GM15510 (cell line): ENCODE results near the gene SERINC5.

ENCODE experiments used
- POLR2A ChIP-seq: IDR thresholded peaks from 3 replicates; pipeline ENCODE4 v1.6.1; 2011; ENCODE audit warnings: borderline replicate concordance; ENCODE audit not compliant: insufficient read length; ENCODE audit errors: extremely low read depth

SERINC5 gene

GRCh38 chr5:80198399-80198798 is 57.4 kb downstream of the SERINC5 start:
- TF ChIP-seq POLR2A = no peak

GRCh38 chr5:80195837-80196400 is 59.9 kb downstream of the SERINC5 start:
- TF ChIP-seq POLR2A = no peak

GRCh38 chr5:80194468-80194867 is 61.4 kb downstream of the SERINC5 start:
- no peak for TF ChIP-seq POLR2A

GRCh38 chr5:80193401-80193800 is 62.4 kb downstream of the SERINC5 start:
- no peak for TF ChIP-seq POLR2A

GRCh38 chr5:80192507-80193241 is 63.2 kb downstream of the SERINC5 start:
- no peak for TF ChIP-seq POLR2A

GRCh38 chr5:80191991-80192398 is 63.9 kb downstream of the SERINC5 start:
- TF ChIP-seq POLR2A = no peak

- no peak for TF ChIP-seq POLR2A
These were observed 64.5 kb downstream of the SERINC5 start for GRCh38 chr5:80191397-80191796.

- no peak for TF ChIP-seq POLR2A
These were observed 64.9 kb downstream of the SERINC5 start for GRCh38 chr5:80190960-80191359.

GRCh38 chr5:80189701-80190100 is 66.1 kb downstream of the SERINC5 start:
- no peak for TF ChIP-seq POLR2A

- no peak for TF ChIP-seq POLR2A
These were observed 66.6 kb downstream of the SERINC5 start for GRCh38 chr5:80189201-80189600.

GRCh38 chr5:80187421-80188090 is 68.3 kb downstream of the SERINC5 start:
- no peak for TF ChIP-seq POLR2A

GRCh38 chr5:80185095-80185494 is 70.8 kb downstream of the SERINC5 start:
- no peak for TF ChIP-seq POLR2A

- TF ChIP-seq POLR2A = no peak
These were observed 71.4 kb downstream of the SERINC5 start for GRCh38 chr5:80184235-80185023.

GRCh38 chr5:80182809-80183580 is 72.9 kb downstream of the SERINC5 start:
- no peak for TF ChIP-seq POLR2A
